Caco-2 (cell line): ENCODE measurements around the gene PIGB. TPM values are rescaled to one million over a fixed set of nuclear protein-coding genes. Genes with fewer than 3 reads are reported as not detected.

ENCODE experiments used
- BruUV-seq: library from RNA; stranded (reverse); fragments of 400-500 nt; replicated peaks from 2 replicates; lab custom pipeline; 2021; lab: Mats Ljungman, UMichigan
- CTCF ChIA-PET: fragments of 300-600 bp; sonication (Branson Sonifier 250); formaldehyde crosslinking; loops from one replicate; lab custom pipeline; 2022; ENCODE audit warnings: antibody characterized with exemption; lab: Charles Lee
- POLR2A ChIA-PET: fragments of 300-600 bp; sonication (Branson Sonifier 250); formaldehyde crosslinking; loops from one replicate; lab custom pipeline; 2022; ENCODE audit warnings: antibody characterized with exemption; lab: Charles Lee
- DNase-seq, 2 experiments: peaks; one replicate each; pipeline versions ENCODE4 v3.0.0 to v3.0.0-alpha.2; 2020 to 2022
- H3K27me3 ChIP-seq: replicated peaks from 2 replicates; pipeline ENCODE4 v1.6.0; 2011; ENCODE audit warnings: low read length; ENCODE audit not compliant: control insufficient read depth, insufficient read depth
- H3K36me3 ChIP-seq: 2 replicates; pipeline ENCODE4 v1.5.1; 2011; ENCODE audit warnings: low read length; ENCODE audit not compliant: control insufficient read depth, insufficient read depth
- H3K4me1 ChIP-seq: fragments of 250-450 bp; sonication (Bioruptor Pico); 2 replicates; pipeline ENCODE4 v1.5.1; 2020; ENCODE audit warnings: mild to moderate bottlenecking
- H3K4me3 ChIP-seq: 2 replicates; pipeline ENCODE4 v1.5.1; 2011; ENCODE audit warnings: low read depth, mild to moderate bottlenecking, control low read depth, low read length
- H3K9me3 ChIP-seq: fragments of 250-450 bp; sonication (Bioruptor Pico); 2 replicates; pipeline ENCODE4 v1.5.1; 2020; ENCODE audit warnings: mild to moderate bottlenecking, moderate library complexity
- H3K27ac Mint-ChIP-seq: one replicate; pipeline ENCODE4 v1.8.0; 2022; ENCODE audit warnings: mixed read lengths; ENCODE audit not compliant: unreplicated experiment
- H3K27me3 Mint-ChIP-seq: one replicate; pipeline ENCODE4 v1.8.0; 2022; ENCODE audit warnings: mixed read lengths; ENCODE audit not compliant: insufficient read depth, unreplicated experiment
- H3K36me3 Mint-ChIP-seq: one replicate; pipeline ENCODE4 v1.8.0; 2022; ENCODE audit warnings: mild to moderate bottlenecking, mixed read lengths; ENCODE audit not compliant: insufficient read depth, unreplicated experiment
- H3K4me1 Mint-ChIP-seq: one replicate; pipeline ENCODE4 v1.8.0; 2022; ENCODE audit warnings: low read depth, mixed read lengths; ENCODE audit not compliant: unreplicated experiment
- H3K4me3 Mint-ChIP-seq: one replicate; pipeline ENCODE4 v1.8.0; 2022; ENCODE audit warnings: mild to moderate bottlenecking, moderate library complexity, mixed read lengths; ENCODE audit not compliant: unreplicated experiment
- H3K9me3 Mint-ChIP-seq: one replicate; pipeline ENCODE4 v1.8.0; 2022; ENCODE audit warnings: mixed read lengths; ENCODE audit not compliant: unreplicated experiment
- intact Hi-C: fragments of 100-400 bp; cut with micrococcal nuclease; formaldehyde crosslinking; loops from one replicate; pipeline ENCODE4 v1.10.0; 2022; ENCODE audit not compliant: unreplicated experiment
- total RNA-seq: library from RNA; stranded (reverse); gene quantifications from 2 replicates; pipeline ENCODE4 v1.2.3, GENCODE V29; 2022
- TF ChIP-seq, protein P1 (sequence below), 2 experiments: fragments of 200-600 bp in 1 of 2; IDR thresholded peaks; 1 replicate in 1 of 2; 2 replicates in 1 of 2; pipeline versions ENCODE4 v1.5.1 to v1.8.0; 2011 to 2022; ENCODE audit warnings: antibody characterized with exemption in 1 of 2, control low read depth in 1 of 2, inconsistent platforms in 1 of 2, low read depth in 1 of 2, low read length in 1 of 2, mild to moderate bottlenecking in 1 of 2, moderate library complexity in 1 of 2; ENCODE audit not compliant: insufficient read depth in 1 of 2, severe bottlenecking in 1 of 2, unreplicated experiment in 1 of 2

The PIGB gene
- total RNA-seq, 1 experiment from 2014 or later, result 15.5 TPM

- Mint-ChIP-seq H3K4me3 (no peak overlapping the region), H3K9me3 (no peaks in the 10 kb centered on the region), H3K36me3 (peaks cover 6% of the 10 kb centered on the region), H3K27ac (no peak overlapping the region), H3K27me3 (no peaks in the 10 kb centered on the region), H3K4me1 (no peaks in the 10 kb centered on the region)
- Histone ChIP-seq H3K4me1 (no peaks in the 10 kb centered on the region), H3K27me3 (no peaks in the 10 kb centered on the region), H3K36me3 (no peaks in the 10 kb centered on the region), H3K9me3 (no peaks in the 10 kb centered on the region), H3K4me3 (no peak overlapping the region)
- intact Hi-C loops, result no loop called here
- CTCF ChIA-PET, result no interaction called here
- DNase-seq, result no peak
- no TSS peak for BruUV-seq
- POLR2A ChIA-PET, result no interaction called here
- TF ChIP-seq, protein P1, sequence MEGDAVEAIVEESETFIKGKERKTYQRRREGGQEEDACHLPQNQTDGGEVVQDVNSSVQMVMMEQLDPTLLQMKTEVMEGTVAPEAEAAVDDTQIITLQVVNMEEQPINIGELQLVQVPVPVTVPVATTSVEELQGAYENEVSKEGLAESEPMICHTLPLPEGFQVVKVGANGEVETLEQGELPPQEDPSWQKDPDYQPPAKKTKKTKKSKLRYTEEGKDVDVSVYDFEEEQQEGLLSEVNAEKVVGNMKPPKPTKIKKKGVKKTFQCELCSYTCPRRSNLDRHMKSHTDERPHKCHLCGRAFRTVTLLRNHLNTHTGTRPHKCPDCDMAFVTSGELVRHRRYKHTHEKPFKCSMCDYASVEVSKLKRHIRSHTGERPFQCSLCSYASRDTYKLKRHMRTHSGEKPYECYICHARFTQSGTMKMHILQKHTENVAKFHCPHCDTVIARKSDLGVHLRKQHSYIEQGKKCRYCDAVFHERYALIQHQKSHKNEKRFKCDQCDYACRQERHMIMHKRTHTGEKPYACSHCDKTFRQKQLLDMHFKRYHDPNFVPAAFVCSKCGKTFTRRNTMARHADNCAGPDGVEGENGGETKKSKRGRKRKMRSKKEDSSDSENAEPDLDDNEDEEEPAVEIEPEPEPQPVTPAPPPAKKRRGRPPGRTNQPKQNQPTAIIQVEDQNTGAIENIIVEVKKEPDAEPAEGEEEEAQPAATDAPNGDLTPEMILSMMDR (IDR thresholded peaks at IDR 0.05; ENCODE audit: insufficient read depth in 1 of 2, low read depth in 1 of 2, low read length in 1 of 2, severe bottlenecking in 1 of 2, unreplicated experiment in 1 of 2), result no peak
Measured at GRCh38 chr15:55379095-55379494, 60.1 kb downstream of the PIGB start.

DNA sequence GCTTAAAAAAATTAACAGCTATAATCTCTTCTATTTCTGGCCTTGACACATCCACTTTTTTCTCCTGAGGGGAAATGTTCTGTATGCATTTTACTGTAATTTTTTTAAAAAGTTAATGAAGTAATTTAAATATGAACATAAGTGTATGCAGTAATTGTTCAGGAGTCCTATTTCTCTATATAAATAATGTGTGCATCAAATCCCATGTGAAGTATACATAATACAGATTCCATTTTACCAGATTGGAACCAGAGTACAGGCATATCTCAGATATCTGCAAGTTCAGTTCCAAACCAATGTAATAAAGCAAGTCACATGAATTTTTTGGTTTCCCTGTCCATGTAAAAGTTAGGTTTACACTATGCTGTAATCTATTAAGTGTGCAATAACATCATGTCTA, 62.6 kb downstream of the PIGB start:
- no peak for DNase-seq
- ChIA-PET POLR2A (no interaction called here), CTCF (no interaction called here)
- Mint-ChIP-seq H3K27ac (no peak overlapping the region), H3K9me3 (no peaks in the 10 kb centered on the region), H3K36me3 (peaks cover 13% of the 10 kb centered on the region), H3K27me3 (no peaks in the 10 kb centered on the region), H3K4me3 (no peak overlapping the region), H3K4me1 (no peaks in the 10 kb centered on the region)
- H3K4me1 ChIP-seq, result no peaks in the 10 kb centered on the region
- TF ChIP-seq, protein P1 (IDR thresholded peaks at IDR 0.05; ENCODE audit: insufficient read depth in 1 of 2, low read depth in 1 of 2, low read length in 1 of 2, severe bottlenecking in 1 of 2, unreplicated experiment in 1 of 2), result no peak
- intact Hi-C loops, result no loop called here
- no peaks in the 10 kb centered on the region for H3K27me3 ChIP-seq
- no peak overlapping the region for H3K4me3 ChIP-seq
- no peaks in the 10 kb centered on the region for H3K9me3 ChIP-seq
- BruUV-seq, result no TSS peak
- H3K36me3 ChIP-seq, result no peaks in the 10 kb centered on the region

DNA sequence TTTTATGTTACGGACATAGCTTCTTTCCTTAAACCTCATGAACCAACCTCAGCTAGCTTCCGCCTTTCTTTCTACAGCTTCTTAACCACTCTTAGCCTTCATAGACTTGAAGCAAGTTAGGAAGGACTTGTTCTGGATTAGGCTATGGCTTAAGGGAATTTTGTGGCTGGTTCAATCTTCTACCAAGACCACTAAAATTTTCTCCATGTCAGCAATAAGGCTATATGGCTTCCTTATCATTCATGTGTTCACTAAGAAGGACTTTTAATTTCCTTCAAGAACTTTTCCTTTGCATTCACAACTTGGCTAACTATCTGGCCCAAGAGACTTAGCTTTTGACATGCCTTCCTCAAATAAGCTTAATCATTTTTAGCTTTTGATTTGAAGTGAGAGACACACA, 64.7 kb downstream of the PIGB start:
- no peaks in the 10 kb centered on the region for H3K36me3 ChIP-seq
- no peaks in the 10 kb centered on the region for H3K27me3 Mint-ChIP-seq
- intact Hi-C loops, result no loop called here
- no peaks in the 10 kb centered on the region for H3K9me3 ChIP-seq
- no peaks in the 10 kb centered on the region for H3K4me1 Mint-ChIP-seq
- no peak overlapping the region for H3K27ac Mint-ChIP-seq
- CTCF ChIA-PET, result interaction anchor here (1.2 kb wide), 1 partner anchor 56 kb away, joined by 3 read pairs; no protein-coding TSS in a partner anchor
- POLR2A ChIA-PET, result no interaction called here
- H3K4me3 ChIP-seq, result no peak overlapping the region
- no peaks in the 10 kb centered on the region for H3K9me3 Mint-ChIP-seq
- TF ChIP-seq, protein P1 (IDR thresholded peaks at IDR 0.05; ENCODE audit: insufficient read depth in 1 of 2, low read depth in 1 of 2, low read length in 1 of 2, severe bottlenecking in 1 of 2, unreplicated experiment in 1 of 2), result no peak
- no peaks in the 10 kb centered on the region for H3K4me1 ChIP-seq
- BruUV-seq, result no TSS peak
- no peaks in the 10 kb centered on the region for H3K27me3 ChIP-seq
- H3K36me3 Mint-ChIP-seq, result peaks cover 14% of the 10 kb centered on the region
- no peak for DNase-seq
- H3K4me3 Mint-ChIP-seq, result no peak overlapping the region
